T-helper 9 cell (primary cell): ENCODE data around the gene RHOU.
A peak's percentile ranks its signal among the peaks of the same experiment; 100 is the strongest.
"Not testable (repeated sequence)": the region's sequence is repeated elsewhere in the genome, so short reads cannot be mapped to it uniquely, and the experiment has no call there.

ENCODE experiments used
- DNase-seq: peaks from one replicate; pipeline ENCODE4 v3.0.0-alpha.2; 2020
- total RNA-seq, 2 donors: gene quantifications; one replicate each; lab custom pipeline; 2026; lab: John Stamatoyannopoulos, UW

Gene RHOU
- total RNA-seq: 7.3 to 7.5 reads per million in 2 donors

GRCh38 chr1:228734881-228735801 is at the start of gene RHOU:
Gene RHOU, plus strand, starts transcription at chr1:228735479. Its CDS starts 264 bp downstream, at chr1:228735743.
- peak; percentile 56 for DNase-seq

GRCh38 chr1:228687587-228687986 is 47.7 kb upstream of the RHOU start:
- DNase-seq: no peak

GRCh38 chr1:228689255-228689654 is 46.0 kb upstream of the RHOU start:
- no peak for DNase-seq

- DNase-seq: no peak
These were observed 44.1 kb upstream of the RHOU start for GRCh38 chr1:228691211-228691610.

GRCh38 chr1:228691926-228692325 is 43.4 kb upstream of the RHOU start:
- DNase-seq: no peak

- DNase-seq: not testable (repeated sequence)
These were observed 40.8 kb upstream of the RHOU start for GRCh38 chr1:228694447-228694846.

- DNase-seq: no peak
These were observed 40.0 kb upstream of the RHOU start for GRCh38 chr1:228695015-228695955.

- DNase-seq: no peak
These were observed 37.9 kb upstream of the RHOU start for GRCh38 chr1:228697207-228698016.

- no peak for DNase-seq
These were observed 37.3 kb upstream of the RHOU start for GRCh38 chr1:228698017-228698329.

- no peak for DNase-seq
These were observed 32.8 kb upstream of the RHOU start for GRCh38 chr1:228702433-228702832.

GRCh38 chr1:228706305-228706704 is 29.0 kb upstream of the RHOU start:
- no peak for DNase-seq

GRCh38 chr1:228717081-228717480 is 18.2 kb upstream of the RHOU start:
- no peak for DNase-seq

GRCh38 chr1:228721407-228721806 is 13.9 kb upstream of the RHOU start:
- DNase-seq: no peak

GRCh38 chr1:228723287-228723686 is 12.0 kb upstream of the RHOU start:
- DNase-seq: no peak

GRCh38 chr1:228723921-228724320 is 11.4 kb upstream of the RHOU start:
- no peak for DNase-seq

GRCh38 chr1:228725178-228725577 is 10.1 kb upstream of the RHOU start:
- no peak for DNase-seq

- no peak for DNase-seq
These were observed 7.6 kb upstream of the RHOU start for GRCh38 chr1:228727681-228728171.

- DNase-seq: no peak
These were observed 2.9 kb upstream of the RHOU start for GRCh38 chr1:228732426-228732825.

- DNase-seq: no peak
These were observed 1.7 kb upstream of the RHOU start for GRCh38 chr1:228733576-228733975.

- DNase-seq: peak; percentile 12
These were observed 750 bp downstream of the RHOU start for GRCh38 chr1:228735871-228736586.

- DNase-seq: no peak
These were observed 1.7 kb downstream of the RHOU start for GRCh38 chr1:228736844-228737445.
